Raji (cell line): Measurements from ENCODE around the gene TNIP1.
A peak's percentile ranks its signal among the peaks of the same experiment; 100 is the strongest.

Experiments
- POLR2A ChIP-seq: IDR thresholded peaks from 2 replicates; pipeline ENCODE4 v1.6.1; 2011; ENCODE audit warnings: low read depth, low read length, control low read depth; ENCODE audit not compliant: insufficient read depth

The TNIP1 gene

DNA sequence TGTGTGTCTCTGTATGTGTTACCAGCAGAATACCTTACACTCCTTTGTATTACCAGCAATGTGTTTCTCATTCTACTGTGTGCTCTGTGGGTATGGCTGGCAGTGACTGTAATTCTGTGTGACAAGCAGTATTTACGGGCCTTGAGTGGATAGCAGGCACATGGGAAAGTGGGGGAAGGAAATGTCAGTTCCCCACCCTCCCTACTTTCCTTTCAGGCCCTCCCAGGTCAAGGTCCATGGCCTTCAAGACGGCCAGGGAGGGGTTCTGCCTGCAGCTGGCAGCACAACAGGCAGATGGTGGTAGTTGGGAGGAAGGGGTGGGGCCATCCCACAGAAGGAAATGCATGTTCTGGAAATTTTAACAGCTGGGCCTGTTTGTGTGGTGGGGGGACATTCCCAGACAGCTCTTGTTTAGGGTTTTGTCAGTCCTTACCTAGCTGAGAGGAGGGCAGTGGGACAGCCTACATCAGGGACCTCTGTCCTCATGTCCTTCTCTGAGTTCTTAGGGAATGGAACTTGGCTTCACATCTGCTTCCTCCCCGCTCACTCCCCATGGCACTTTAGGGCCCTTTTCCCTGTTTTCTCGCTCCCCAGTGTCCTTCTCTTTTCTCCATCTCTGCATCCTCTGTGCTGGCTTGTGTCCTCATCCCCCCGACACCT lies 14.6 kb upstream of the TNIP1 start:
- TF ChIP-seq POLR2A, result no peak

DNA sequence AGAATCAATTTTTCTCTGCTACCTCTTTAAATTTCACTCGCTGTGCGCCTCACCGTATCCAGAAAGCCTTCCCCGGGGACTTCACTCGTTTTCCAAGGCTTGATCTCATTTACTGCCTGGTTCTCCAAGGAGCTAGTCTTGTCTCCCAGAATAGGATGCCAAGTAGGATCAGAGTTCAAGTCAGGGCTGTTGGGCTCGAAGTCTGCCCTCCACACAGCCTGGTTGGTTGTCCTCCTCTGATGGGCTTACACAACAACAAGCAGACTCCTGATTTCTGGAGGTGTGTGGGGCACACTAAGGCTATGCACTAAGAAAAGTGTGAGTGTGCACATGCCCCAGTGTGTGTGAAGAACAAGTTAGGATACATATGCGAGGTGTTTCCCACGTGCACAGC lies 14.0 kb upstream of the TNIP1 start:
- TF ChIP-seq POLR2A, result no peak

DNA sequence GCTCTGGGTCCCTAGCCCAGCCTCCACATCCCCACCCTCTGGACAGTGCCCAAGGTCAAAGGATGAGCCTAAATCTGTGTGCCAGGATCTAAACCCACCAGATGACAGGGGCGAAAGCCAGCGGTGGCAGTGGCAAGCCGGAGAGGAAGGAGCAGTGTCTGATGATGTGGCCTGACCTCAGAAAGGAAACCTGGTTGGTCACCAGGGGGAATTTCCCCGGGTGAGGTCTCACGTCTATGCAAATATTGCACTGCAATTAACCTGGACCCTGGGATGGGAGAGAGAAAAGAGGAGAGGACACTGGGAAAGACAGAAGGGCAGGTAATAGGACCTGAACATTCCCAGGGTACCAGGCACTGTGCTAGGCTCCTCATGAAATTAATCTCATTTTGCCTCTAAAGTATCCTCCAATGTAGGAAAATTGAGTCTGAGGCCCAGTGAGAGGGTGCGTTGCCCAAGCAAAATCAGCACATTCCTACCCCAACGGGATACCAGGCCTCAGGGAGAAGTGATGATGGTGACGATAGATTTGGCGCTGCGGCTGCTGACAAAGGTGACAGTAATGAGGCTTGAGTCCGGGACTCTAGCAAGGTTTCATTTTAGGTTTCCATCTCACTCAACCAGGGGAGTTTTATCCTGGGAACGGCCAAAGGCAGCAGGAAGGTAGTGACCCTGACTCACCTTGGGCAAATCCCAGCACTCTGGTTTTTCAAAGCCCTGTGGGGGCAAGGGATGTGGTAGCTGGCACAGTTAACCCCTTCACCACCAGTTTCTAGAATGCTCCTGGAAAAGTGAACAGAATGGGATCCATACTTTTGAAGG lies 13.4 kb upstream of the TNIP1 start:
- peak; percentile 54 for TF ChIP-seq POLR2A

- TF ChIP-seq POLR2A, result no peak
Observed at GRCh38 chr5:151093476-151093889, 12.6 kb upstream of the TNIP1 start.

DNA sequence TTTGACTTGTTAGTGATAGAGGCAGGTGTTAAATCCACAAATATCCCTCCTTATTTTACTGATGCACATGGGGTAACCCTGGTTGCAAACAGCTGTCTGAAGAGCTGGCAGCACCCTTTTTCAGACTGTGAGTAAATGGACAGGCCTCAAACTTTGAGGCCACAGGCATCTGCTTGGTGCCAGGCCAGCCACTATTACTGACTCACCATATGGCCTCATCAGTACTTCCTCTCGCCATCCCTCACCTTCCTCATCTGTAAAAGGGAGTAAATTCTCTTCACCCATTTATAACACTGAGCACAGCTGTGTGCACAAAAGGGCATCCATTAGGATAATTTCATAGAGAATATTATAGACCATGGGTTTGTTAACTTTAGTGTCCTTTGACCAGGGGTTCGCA lies 11.9 kb upstream of the TNIP1 start:
- TF ChIP-seq POLR2A, result no peak

- no peak for TF ChIP-seq POLR2A
Observed at GRCh38 chr5:151089726-151090125, 8.9 kb upstream of the TNIP1 start.

DNA sequence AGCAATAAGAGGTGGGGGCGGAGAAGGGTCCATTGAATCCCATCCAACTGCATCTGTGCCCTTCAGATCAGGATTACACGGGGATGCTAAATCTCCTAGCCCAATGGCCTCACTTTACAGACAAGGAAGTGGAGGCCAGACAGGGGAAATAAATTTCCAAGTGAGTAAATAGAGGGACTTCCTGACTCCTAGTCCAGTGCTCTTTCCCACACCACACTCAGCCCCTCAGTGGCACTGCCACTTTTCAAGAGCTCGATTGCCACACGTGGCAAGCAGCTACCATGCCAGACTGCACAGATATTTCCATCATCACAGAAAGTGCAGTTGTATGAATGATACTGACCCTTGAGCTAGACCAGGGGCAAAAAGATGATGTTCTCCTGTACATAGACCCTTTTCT lies 8.2 kb upstream of the TNIP1 start:
- no peak for TF ChIP-seq POLR2A

GRCh38 chr5:151087486-151087885 lies 6.7 kb upstream of the TNIP1 start:
- no peak for TF ChIP-seq POLR2A

GRCh38 chr5:151086905-151087360 lies 6.1 kb upstream of the TNIP1 start:
- peak; percentile 74 for TF ChIP-seq POLR2A

DNA sequence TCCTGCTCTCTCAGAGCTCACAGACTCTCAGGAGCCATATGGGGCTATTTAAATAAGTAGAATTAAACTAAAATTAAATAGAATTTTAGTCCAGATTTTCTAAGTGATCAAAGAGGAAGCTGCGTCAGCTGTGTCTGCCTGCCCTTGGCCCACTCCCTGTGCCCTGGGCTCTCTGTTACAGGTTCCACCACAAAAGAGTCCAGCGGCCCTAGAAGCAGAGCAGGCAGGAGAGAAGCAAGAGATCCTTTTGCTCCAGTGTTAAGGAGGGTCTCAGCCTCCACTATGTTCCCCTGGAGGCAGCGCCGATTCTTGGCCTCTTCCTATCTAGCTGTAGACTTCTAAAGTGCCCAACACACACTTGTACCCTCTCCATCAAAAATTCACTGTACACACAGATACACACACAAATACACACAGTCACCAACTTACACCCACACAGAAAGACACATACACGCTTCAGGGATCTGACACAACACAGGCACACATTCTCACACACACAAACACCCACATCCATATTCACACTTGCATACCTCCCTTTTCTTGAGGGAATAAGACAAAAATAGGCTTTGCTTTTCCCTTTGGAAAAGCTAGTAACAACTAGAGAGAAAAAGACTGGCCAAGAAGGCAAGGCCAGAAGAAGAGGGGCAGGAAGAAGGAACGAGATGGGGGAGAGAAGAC lies 5.5 kb upstream of the TNIP1 start:
- no peak for TF ChIP-seq POLR2A

- TF ChIP-seq POLR2A, result no peak
Observed at GRCh38 chr5:151085517-151086041, 4.7 kb upstream of the TNIP1 start.

DNA sequence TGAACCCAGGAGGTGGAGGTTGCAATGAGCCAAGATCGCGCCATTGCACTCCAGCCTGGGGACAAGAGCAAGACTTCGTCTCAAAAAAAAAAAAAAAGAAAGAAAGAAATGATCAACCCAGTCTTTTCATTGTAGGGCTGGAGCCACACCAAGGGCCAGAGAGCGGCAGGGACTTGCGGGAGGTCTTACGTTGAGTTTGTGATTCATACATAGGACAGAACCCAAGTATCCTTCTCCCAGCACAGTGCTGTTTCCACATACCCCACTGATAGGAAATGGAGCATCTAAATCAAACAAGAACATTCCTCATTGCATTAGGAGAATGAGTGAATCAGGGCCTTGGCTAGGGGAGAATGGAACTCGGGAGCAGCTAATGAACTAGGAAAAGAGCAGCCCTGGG lies 3.5 kb upstream of the TNIP1 start:
- TF ChIP-seq POLR2A, result no peak

GRCh38 chr5:151083081-151083676 lies 2.3 kb upstream of the TNIP1 start:
- 0 out of 2 replicates have a peak, but pooled peaks have one; percentile 24 for TF ChIP-seq POLR2A

DNA sequence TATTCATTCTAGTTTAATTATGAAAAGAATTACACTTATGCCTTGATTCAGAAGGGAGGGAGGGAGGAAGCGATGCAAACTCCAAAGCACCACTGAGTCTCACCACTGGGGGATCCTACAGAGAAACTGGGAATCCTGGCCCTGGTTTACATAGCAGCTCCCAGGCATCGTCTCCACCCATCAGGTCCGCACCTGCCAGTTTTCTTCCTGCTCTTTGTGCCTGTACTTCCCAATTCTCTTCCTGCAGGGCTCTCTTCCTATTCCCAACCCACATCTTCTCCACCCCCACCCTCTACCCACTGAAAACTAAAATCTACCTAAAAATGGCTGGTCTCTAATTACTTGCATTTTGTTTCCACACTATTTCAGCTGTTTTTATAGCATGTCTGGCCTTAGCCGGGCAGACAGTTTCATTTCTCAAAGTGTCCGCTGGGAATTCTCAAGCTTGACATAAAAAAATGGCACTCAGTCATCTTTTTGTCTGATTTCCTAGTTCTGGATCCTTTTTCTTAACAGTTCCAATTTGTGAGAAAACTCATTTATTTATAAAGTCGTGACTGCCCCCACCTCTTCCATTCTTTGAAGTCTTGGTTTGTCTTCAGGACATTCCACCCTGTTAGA lies 1.6 kb upstream of the TNIP1 start:
- no peak for TF ChIP-seq POLR2A

GRCh38 chr5:151081431-151082281 lies 822 bp upstream of the TNIP1 start:
- no peak for TF ChIP-seq POLR2A
